SKM-1 (cell line): ENCODE data around the gene GNPDA2.
A peak's percentile ranks its signal among the peaks of the same experiment; 100 is the strongest.

ENCODE experiments used
- DNase-seq: peaks from one replicate; lab custom pipeline; 2025; ENCODE audit not compliant: unreplicated experiment; lab: John Stamatoyannopoulos, UW

Gene GNPDA2

DNA sequence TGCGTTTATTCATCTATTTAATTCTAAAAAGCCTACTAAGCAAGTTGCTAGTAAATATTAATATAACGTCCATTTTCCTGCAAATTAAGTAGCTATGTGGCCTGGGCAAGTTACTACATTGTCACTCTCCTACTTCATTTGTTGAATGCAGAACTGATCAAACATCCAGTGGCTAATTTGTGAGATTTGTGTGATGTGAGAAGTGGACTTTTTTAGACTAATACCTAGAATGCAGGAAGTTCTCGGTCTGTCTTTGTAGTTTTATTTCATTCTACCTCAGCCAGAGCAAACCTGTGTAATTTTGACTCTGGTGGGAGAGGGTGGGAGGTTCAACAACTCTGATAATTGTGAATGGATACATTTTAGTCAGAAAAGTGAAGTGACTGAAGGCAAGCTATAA is 47.3 kb downstream of the GNPDA2 start:
- no peak for DNase-seq

GRCh38 chr4:44678094-44679041 is 48.0 kb downstream of the GNPDA2 start, which contains the start of gene GUF1:
TSS of gene GUF1 (plus strand) at chr4:44678420. CDS start at chr4:44678623, 203 bp downstream.
- DNase-seq: peak; percentile 86

DNA sequence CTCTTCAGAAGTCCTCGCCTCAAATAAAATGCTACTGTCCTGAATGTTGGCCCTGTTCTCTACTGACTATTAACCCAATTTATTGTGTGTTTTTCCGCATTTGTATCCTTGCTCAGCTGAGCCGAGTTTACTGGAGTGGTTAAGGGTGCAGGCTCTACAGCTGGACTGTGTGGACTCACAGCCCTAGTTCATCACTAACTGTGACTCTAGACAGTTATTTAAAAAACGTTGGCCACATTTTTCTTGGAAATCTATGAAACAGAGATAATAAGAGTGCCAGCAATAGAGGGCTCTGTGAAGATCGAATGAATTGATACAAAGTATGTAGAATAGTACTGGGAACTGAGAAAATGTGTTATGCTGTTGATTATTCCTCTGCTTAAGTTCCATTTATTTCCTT is 51.0 kb downstream of the GNPDA2 start:
- DNase-seq: no peak

DNA sequence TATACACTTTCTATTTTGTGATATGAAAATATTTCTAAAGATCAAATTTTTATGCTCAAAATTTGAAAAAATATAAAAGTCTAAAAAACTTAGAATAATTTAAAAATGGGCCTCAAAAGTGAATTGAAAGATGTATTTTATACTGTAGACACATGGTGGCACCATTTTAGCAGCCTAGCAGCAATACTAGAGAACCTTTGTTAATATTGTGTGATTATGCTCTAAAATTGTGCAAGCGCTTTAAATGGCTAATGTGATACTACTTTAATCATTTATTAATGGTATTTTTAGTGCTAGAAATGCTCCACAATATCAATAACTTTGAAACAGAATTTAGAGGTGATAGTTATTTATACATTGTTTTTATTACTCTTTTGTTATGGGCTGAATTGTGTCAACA is 51.9 kb downstream of the GNPDA2 start:
- no peak for DNase-seq

- DNase-seq: no peak
Measured at GRCh38 chr4:44671636-44672035, 54.7 kb downstream of the GNPDA2 start.

- no peak for DNase-seq
Measured at GRCh38 chr4:44670506-44671199, 55.7 kb downstream of the GNPDA2 start.

GRCh38 chr4:44668526-44668925 is 57.8 kb downstream of the GNPDA2 start:
- DNase-seq: no peak

GRCh38 chr4:44663539-44664263 is 62.7 kb downstream of the GNPDA2 start:
- no peak for DNase-seq

- DNase-seq: no peak
Measured at GRCh38 chr4:44662623-44663005, 63.7 kb downstream of the GNPDA2 start.

- no peak for DNase-seq
Measured at GRCh38 chr4:44661940-44662622, 64.3 kb downstream of the GNPDA2 start.

- DNase-seq: no peak
Measured at GRCh38 chr4:44660396-44660795, 66.0 kb downstream of the GNPDA2 start.

DNA sequence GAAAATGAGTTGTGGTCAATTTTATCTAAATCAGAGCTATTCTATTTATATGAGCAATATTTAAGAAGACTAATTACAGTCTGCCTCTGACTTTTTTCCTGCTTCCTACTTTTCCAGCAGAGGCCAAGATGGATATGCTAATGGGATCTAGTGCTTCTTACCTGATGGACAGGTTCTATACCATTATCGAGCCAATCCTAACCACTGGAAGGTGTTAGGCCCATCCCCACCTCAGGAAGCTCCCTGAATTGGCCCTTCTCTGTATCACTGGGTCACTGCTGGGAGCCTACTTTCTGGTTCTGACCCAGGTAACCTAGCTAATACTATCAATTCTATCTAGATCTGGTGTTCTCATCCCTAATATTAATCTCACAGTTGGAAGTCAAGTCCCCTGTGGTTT is 74.4 kb downstream of the GNPDA2 start:
- DNase-seq: no peak
